Mucosa of gallbladder (tissue), 1 donor: ENCODE results near the gene NOXO1. TPM values are rescaled to one million over a fixed set of nuclear protein-coding genes. Genes with fewer than 3 reads are reported as not detected.
"Not testable (repeated sequence)": the region's sequence is repeated elsewhere in the genome, so short reads cannot be mapped to it uniquely, and the experiment has no call there.

Source experiments
- DNase-seq: peaks from one replicate; pipeline ENCODE4 v3.0.0-alpha.2; 2020; ENCODE audit warnings: low spot score
- total RNA-seq: library from RNA; stranded (reverse); gene quantifications from one replicate; pipeline ENCODE4 v1.2.1, GENCODE V29; 2021
- donor health status: DM: no; HTN: no; CAD: no.

Gene NOXO1
- total RNA-seq, 1 donor from 2014 or later = 2.7 TPM

- DNase-seq = not testable (repeated sequence)
Measured at GRCh38 chr16:1962161-1963153, 18.8 kb downstream of the NOXO1 start.

- no peak for DNase-seq
Measured at GRCh38 chr16:1961651-1962067, 19.6 kb downstream of the NOXO1 start.

GRCh38 chr16:1960665-1961630, 20.3 kb downstream of the NOXO1 start:
- DNase-seq = no peak

DNA sequence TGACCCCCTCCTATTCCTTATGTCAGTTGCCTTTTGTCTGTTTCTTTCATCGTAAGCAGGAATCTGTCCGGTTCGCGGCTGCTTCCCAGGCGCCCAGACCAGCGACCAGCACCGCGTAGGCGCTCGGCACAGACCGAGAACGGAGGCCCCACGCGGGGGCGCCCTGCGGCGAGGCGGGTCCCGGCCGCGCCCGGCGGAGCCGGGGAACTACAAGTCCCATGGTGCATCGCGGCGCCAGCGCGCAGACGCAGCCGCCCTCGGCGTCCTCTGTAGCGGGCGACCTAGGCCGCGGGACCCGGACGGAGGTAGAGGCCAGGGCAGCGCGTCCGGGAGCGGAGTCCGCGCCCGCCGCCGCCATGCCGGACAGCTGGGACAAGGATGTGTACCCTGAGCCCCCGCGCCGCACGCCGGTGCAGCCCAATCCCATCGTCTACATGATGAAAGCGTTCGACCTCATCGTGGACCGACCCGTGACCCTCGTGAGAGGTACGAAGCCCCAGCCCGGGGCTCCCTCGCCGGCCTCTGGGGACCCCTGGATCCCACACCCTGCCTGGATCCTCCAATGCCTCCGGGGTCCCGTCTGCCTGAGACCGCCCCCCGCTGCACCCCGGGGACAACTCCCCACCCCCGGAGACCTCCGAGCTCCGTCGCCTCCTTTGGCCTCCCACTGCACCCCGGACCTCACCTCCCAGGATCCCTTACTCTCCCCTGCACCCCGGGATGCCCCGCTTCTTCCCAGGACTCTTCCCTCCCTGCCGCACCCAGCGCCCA, 21.8 kb downstream of the NOXO1 start, which contains the start of gene NDUFB10:
Gene NDUFB10, plus strand, starts transcription at position 270 of the 771 bp plus-strand sequence. Its CDS starts 87 bp downstream, at position 357.
- peak; percentile 92 for DNase-seq

DNA sequence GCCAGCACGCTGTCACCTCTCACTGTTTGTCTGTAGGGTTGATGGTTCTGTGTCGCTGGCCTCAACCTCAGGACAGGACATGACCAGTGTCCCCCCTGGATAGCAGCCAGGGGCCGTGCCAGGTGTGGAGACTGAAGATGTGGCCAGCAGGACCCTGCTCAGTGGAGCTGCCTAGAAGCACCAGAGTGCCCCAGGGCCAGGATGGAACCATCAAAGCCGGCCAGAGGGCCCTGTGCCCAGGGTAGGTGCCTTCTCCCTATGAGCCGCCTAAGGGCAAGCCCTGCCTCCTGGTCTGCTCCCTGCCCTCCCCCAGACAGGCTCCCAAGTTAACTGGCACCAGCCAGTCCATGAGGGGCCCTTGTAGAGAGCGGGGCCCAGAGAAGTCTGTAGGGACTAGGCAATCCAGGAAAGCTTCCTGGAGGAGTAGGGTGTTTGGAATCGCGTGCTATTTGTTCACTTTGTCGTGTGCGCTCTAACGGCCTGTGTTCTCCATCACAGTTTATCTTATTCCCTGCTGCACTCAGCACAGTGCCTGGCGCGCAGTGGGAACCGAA, 22.5 kb downstream of the NOXO1 start:
- DNase-seq = no peak

- DNase-seq = not testable (repeated sequence)
Measured at GRCh38 chr16:1958143-1958491, 23.2 kb downstream of the NOXO1 start.

GRCh38 chr16:1957434-1958142, 23.7 kb downstream of the NOXO1 start:
- DNase-seq = not testable (repeated sequence)

DNA sequence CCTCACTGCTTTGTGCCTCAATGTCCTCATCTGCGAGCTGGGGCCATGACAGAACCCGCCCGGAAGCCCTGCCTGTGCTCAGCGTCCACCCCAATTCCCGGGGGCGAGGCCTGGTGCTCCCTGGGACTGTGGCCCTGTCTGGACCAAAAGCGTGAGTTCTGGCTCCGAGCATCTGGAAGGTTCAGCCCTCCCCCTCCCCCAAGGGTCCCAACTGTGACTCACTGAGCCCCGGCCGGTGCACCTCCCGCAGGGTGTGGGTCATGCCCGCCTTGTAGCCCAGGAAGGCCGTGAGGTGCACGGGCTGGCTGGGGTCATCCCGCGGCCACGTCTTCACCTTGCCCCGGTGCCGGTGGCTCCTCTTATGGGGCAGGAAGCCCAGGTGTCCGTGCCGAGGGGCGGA, 27.5 kb downstream of the NOXO1 start:
- no peak for DNase-seq

GRCh38 chr16:1950559-1950958, 30.7 kb downstream of the NOXO1 start:
- DNase-seq = no peak

GRCh38 chr16:1950047-1950446, 31.2 kb downstream of the NOXO1 start:
- DNase-seq = no peak

DNA sequence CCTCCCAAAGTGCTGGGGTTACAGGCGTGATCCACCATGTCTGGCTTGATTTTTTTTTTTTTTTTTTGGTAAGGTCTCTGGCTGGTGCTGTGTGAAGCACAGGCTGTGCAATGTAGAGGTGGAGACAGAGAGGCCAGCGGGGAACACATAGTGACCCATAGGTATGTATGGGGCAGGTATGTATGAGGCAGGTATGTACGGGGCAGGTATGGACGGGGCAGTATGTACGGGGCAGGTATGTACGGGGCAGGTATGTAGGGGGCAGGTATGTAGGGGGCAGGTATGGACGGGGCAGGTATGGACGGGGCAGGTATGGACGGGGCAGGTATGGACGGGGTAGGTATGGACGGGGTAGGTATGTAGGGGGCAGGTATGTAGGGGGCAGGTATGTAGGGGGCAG, 31.8 kb downstream of the NOXO1 start:
- no peak for DNase-seq

DNA sequence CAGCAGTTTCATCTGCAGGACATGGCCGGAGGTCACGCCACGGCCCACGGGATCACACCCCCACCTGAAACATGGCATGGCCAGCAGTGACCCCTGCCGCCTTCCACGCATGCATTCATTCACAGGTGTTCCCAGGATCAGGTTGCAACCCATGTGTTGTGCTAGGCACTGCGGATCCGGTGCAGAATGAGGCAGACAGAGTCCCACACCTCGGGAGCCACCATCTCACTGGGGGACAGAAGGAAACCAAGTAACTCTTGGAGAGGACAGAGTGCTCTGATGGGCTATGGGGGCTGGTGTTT, 33.9 kb downstream of the NOXO1 start:
- no peak for DNase-seq

- DNase-seq = no peak
Measured at GRCh38 chr16:1946495-1947368, 34.5 kb downstream of the NOXO1 start.

DNA sequence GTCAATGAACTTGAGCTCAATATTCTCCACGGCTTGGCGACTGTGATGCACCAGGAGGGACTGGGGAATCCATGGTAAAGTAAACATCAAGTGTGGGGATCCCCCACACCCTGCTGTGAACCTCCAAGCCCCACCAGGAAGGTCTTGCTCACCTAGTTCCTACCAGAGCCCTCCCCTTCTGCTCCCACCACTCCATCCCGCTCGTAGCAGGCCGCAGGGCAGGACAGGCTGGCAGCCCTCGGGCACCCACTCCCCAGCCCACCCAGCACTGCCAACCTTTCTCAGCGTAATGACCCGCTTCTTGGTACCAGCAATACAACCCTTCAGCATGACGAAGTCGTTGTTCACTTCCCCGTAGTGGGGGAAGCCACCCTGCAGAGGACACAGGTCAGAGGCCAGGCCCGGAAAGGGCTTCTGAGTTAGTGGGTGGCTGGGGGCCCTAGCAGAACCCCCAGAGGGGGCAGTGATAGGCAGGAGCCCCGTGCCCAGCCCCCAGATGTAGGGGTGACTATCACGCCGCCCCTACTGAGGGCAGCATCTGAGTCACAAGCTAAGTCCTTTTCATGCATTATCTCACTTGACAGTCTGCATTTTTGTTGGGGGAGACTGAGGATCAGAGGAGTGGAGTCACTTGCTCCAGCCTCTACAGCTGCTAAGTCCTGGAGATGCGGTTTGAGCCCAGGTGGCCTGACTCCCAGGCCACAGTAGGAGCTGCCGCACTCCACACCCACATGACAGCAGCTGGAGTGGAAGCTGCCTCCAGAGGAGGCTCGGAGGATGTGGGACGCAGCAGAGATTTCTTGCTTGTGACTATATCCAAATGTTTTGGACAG, 35.5 kb downstream of the NOXO1 start:
- no peak for DNase-seq

- DNase-seq = no peak
Measured at GRCh38 chr16:1944612-1945199, 36.6 kb downstream of the NOXO1 start.

DNA sequence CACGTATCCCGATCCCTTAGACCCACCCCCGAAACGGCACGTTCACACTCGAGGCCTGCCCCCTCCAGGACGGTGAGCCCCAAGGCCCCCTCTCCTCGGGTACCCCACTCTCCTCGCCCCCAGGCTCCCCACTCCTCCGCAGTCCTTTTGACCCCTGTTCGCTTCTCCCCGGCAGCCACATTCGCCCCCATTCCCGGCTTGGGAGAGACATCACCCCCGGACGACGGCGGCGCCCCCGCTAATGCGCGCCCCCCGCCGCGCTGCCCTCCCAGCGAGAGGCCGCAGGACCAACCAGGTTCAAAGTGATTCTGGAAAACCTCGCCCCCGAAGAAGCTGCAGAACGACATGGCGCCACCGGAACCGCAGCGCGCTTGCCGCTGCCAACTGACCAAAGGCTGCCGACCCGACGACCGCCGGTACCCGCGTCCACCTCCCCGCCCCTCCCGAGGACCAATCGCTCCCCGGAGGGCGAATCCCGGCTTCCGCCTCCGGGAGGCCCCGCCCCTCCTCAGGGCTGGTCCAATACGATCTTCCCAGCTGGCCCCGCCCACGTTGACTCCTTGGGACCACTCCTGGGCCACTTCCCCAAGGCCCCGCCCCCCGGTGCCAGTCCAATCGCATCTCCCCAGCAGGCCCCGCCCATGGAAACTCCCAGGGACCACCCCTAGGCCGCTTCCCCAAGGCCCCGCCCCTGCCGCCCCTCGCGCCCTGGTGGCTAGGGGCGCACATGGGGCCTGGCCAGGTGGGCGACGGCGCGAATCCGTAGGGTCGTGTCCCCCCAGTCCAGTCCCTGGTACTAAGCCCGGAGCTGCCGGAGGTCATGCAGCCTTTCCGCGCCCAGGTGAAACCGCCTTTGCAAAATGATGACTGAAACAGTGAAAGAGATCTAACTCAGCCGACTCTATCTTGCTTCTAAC, 38.2 kb downstream of the NOXO1 start, which contains the start of gene MSRB1:
Gene MSRB1, minus strand, starts transcription at position 390 of the 917 bp plus-strand sequence. Its CDS starts 43 bp downstream, at position 347.
- DNase-seq = peak; percentile 100
